H9 (cell line): Measurements from ENCODE around the gene DCP1B. TPM values are rescaled to one million over a fixed set of nuclear protein-coding genes. Genes with fewer than 3 reads are reported as not detected.

ENCODE experiments used
- DNase-seq: peaks from one replicate; pipeline ENCODE4 v3.0.0-alpha.2; 2017
- H2AFZ ChIP-seq: one replicate; pipeline ENCODE4 v1.6.1; 2013; ENCODE audit warnings: mild to moderate bottlenecking, low read length, control low read depth, moderate library complexity
- H2AK5ac ChIP-seq: 2 replicates; pipeline ENCODE4 v1.6.1; 2013; ENCODE audit warnings: low read length, control low read depth, mixed read lengths; ENCODE audit not compliant: insufficient read length
- H2BK120ac ChIP-seq: one replicate; pipeline ENCODE4 v1.6.1; 2013; ENCODE audit warnings: low read depth, mild to moderate bottlenecking, low read length, control low read depth, inconsistent platforms; ENCODE audit not compliant: poor library complexity, severe bottlenecking
- H2BK12ac ChIP-seq: 2 replicates; pipeline ENCODE4 v1.6.1; 2013; ENCODE audit warnings: low read length, control low read depth, mixed read lengths, low read depth; ENCODE audit not compliant: insufficient read length
- H2BK15ac ChIP-seq: 2 replicates; pipeline ENCODE4 v1.6.1; 2013; ENCODE audit warnings: low read depth, low read length, control low read depth
- H2BK20ac ChIP-seq: one replicate; pipeline ENCODE4 v1.6.1; 2013; ENCODE audit warnings: low read depth, mild to moderate bottlenecking, low read length, control low read depth, inconsistent platforms; ENCODE audit not compliant: poor library complexity, severe bottlenecking
- H2BK5ac ChIP-seq: 2 replicates; pipeline ENCODE4 v1.6.1; 2013; ENCODE audit warnings: low read length, control low read depth, mixed read lengths; ENCODE audit not compliant: insufficient read length
- H3K14ac ChIP-seq: 2 replicates; pipeline ENCODE4 v1.6.1; 2013; ENCODE audit warnings: low read length, control low read depth; ENCODE audit not compliant: insufficient read depth
- H3K18ac ChIP-seq: 2 replicates; pipeline ENCODE4 v1.6.1; 2013; ENCODE audit warnings: low read depth, mild to moderate bottlenecking, mixed read lengths, low read length, control low read depth; ENCODE audit not compliant: insufficient read length
- H3K23ac ChIP-seq: 2 replicates; pipeline ENCODE4 v1.6.1; 2013; ENCODE audit warnings: low read length, control low read depth, mixed read lengths, low read depth; ENCODE audit not compliant: insufficient read length
- H3K23me2 ChIP-seq: 2 replicates; pipeline ENCODE4 v1.6.1; 2013; ENCODE audit warnings: low read depth, mild to moderate bottlenecking, mixed read lengths, low read length, control low read depth; ENCODE audit not compliant: insufficient read length, poor library complexity, severe bottlenecking
- H3K27ac ChIP-seq: 2 replicates; pipeline ENCODE4 v1.5.1; 2013; ENCODE audit warnings: low read length, control low read depth, mixed read lengths, low read depth; ENCODE audit not compliant: insufficient read length
- H3K27me3 ChIP-seq: 2 replicates; pipeline ENCODE4 v1.6.1; 2013; ENCODE audit warnings: low read length, control low read depth, inconsistent platforms; ENCODE audit not compliant: insufficient read depth
- H3K4ac ChIP-seq: 2 replicates; pipeline ENCODE4 v1.6.1; 2013; ENCODE audit warnings: low read depth, mild to moderate bottlenecking, control low read depth, inconsistent platforms, low read length, moderate library complexity
- H3K4me1 ChIP-seq: 2 replicates; pipeline ENCODE4 v1.6.1; 2013; ENCODE audit warnings: low read length, control low read depth, inconsistent platforms; ENCODE audit not compliant: insufficient read depth
- H3K4me2 ChIP-seq: 2 replicates; pipeline ENCODE4 v1.6.1; 2013; ENCODE audit warnings: low read length, control low read depth, mixed read lengths; ENCODE audit not compliant: insufficient read length, insufficient read depth
- H3K56ac ChIP-seq: 2 replicates; pipeline ENCODE4 v1.6.1; 2013; ENCODE audit warnings: low read depth, mild to moderate bottlenecking, mixed read lengths, low read length, control low read depth; ENCODE audit not compliant: insufficient read length
- H3K79me1 ChIP-seq: 2 replicates; pipeline ENCODE4 v1.6.1; 2013; ENCODE audit warnings: low read depth, mild to moderate bottlenecking, moderate library complexity, low read length, control low read depth, inconsistent platforms; ENCODE audit not compliant: insufficient read depth, poor library complexity, severe bottlenecking
- H3K79me2 ChIP-seq: 2 replicates; pipeline ENCODE4 v1.6.1; 2013; ENCODE audit warnings: low read length, control low read depth, inconsistent platforms; ENCODE audit not compliant: insufficient read depth
- H3K9ac ChIP-seq: 2 replicates; pipeline ENCODE4 v1.6.1; 2013; ENCODE audit warnings: low read length, control low read depth, mixed read lengths; ENCODE audit not compliant: insufficient read length; ENCODE audit errors: extremely low read depth
- H3K9me3 ChIP-seq: one replicate; pipeline ENCODE4 v1.6.1; 2013; ENCODE audit warnings: low read depth, low read length, inconsistent platforms; ENCODE audit not compliant: control insufficient read depth
- H3T11ph ChIP-seq: one replicate; pipeline ENCODE4 v1.6.1; 2013; ENCODE audit warnings: mild to moderate bottlenecking, low read length, control low read depth, inconsistent platforms
- H4K20me1 ChIP-seq: one replicate; pipeline ENCODE4 v1.6.1; 2013; ENCODE audit not compliant: control insufficient read depth, insufficient read length, insufficient read depth
- H4K5ac ChIP-seq: 2 replicates; pipeline ENCODE4 v1.6.1; 2013; ENCODE audit warnings: low read depth, mild to moderate bottlenecking, mixed read lengths, low read length, control low read depth; ENCODE audit not compliant: insufficient read length
- H4K8ac ChIP-seq: replicated peaks from 2 replicates; pipeline ENCODE4 v1.6.1; 2013; ENCODE audit warnings: low read length, control low read depth, mixed read lengths, low read depth; ENCODE audit not compliant: insufficient read length
- H4K91ac ChIP-seq: 2 replicates; pipeline ENCODE4 v1.6.1; 2013; ENCODE audit warnings: low read depth, mild to moderate bottlenecking, moderate library complexity, mixed read lengths, low read length, control low read depth; ENCODE audit not compliant: insufficient read length
- H3K27ac Mint-ChIP-seq, 3 experiments: 2 replicates in 2 of 3; 3 replicates in 1 of 3; pipeline ENCODE4 v1.8.0; 2020 to 2021; ENCODE audit warnings: mixed read lengths in 3 of 3, mild to moderate bottlenecking in 1 of 3, moderate library complexity in 1 of 3
- H3K27me3 Mint-ChIP-seq: 2 replicates; pipeline ENCODE4 v1.8.0; 2021; ENCODE audit warnings: low read depth, mild to moderate bottlenecking, moderate library complexity, mixed read lengths
- H3K36me3 Mint-ChIP-seq, 3 experiments: 2 replicates in 2 of 3; 3 replicates in 1 of 3; pipeline ENCODE4 v1.8.0; 2020 to 2021; ENCODE audit warnings: low read depth in 3 of 3, mixed read lengths in 3 of 3; ENCODE audit not compliant: insufficient read depth in 1 of 3
- H3K4me1 Mint-ChIP-seq, 2 experiments: 2 replicates each; pipeline ENCODE4 v1.8.0; 2020; ENCODE audit warnings: mixed read lengths in 2 of 2
- H3K4me3 Mint-ChIP-seq, 2 experiments: 2 replicates in 1 of 2; 3 replicates in 1 of 2; pipeline ENCODE4 v1.8.0; 2020 to 2021; ENCODE audit warnings: mild to moderate bottlenecking in 2 of 2, mixed read lengths in 2 of 2, moderate library complexity in 1 of 2
- H3K9me3 Mint-ChIP-seq, 2 experiments: 2 replicates in 1 of 2; 3 replicates in 1 of 2; pipeline ENCODE4 v1.8.0; 2020; ENCODE audit warnings: mild to moderate bottlenecking in 2 of 2, mixed read lengths in 2 of 2, moderate library complexity in 1 of 2
- WGBS: extraction: QIAGEN DNeasy Blood & Tissue Kit; methylation state at CpG from one replicate; pipeline ENCODE4 v1.1.7; 2013; ENCODE audit warnings: missing lambda C conversion rate, low lambda C conversion rate, mixed read lengths; ENCODE audit not compliant: insufficient read length; ENCODE audit errors: extremely low coverage; 5-methylcytosine and 5-hydroxymethylcytosine counted together
- total RNA-seq: library from RNA; stranded (reverse); gene quantifications from 2 replicates; pipeline ENCODE4 v1.2.1, GENCODE V29; 2021
- TF ChIP-seq, protein P1 (sequence below): fragments of 200-600 bp; sonication (generic); conservative IDR thresholded peaks from 3 replicates; pipeline ENCODE4 v1.8.0; 2021; ENCODE audit warnings: antibody characterized with exemption, mild to moderate bottlenecking

Gene DCP1B
- total RNA-seq, 1 experiment from 2014 or later, result 11.2 TPM

DNA sequence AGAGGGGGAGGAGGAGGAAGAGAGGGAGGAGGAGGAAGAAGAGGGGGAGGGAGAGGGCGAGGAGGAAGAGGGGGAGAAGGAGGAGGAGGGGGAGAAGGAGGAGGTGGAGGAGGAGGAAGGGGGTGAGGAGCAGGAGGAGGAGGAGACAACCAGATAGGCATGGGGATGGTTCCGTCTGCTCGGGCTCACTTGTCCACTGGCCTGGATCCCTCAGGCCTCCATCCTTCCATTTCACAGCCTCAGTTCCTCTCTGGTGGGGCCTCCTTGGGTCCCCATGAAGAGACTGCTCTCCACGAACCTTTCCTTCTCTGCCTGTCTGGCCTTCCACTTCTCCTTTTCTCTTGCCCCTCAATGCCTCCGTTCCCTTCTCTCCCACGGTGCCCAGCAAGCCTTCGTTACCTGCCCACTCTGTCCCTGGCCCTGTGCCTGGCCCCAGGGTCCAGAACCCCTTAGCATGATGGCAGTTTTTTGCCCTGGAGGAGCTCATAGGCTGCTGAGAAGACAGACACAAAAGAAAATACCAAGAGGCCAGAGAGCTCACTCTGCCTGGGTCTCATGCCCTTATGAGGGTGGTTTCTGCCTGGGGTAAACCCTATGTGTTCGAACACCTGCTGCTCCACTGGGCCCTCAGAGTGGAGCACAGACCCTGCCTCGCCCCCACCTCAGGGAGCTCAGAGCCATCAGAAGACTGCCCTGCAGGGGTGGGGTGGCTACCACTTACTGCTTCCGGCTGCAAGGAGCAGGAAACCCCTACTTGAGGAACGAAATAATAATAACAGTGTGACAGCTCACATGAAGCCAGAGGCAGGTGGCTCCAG is 74.1 kb downstream of the DCP1B start:
- no peaks in the 10 kb centered on the region for H3K27me3 ChIP-seq
- H4K91ac ChIP-seq, result no peak overlapping the region
- no peak overlapping the region for H3K4me2 ChIP-seq
- no peaks in the 10 kb centered on the region for H3K4me1 ChIP-seq
- H4K5ac ChIP-seq, result no peak overlapping the region
- H3K9me3 ChIP-seq, result no peaks in the 10 kb centered on the region
- H2BK120ac ChIP-seq, result no peak overlapping the region
- no CpG with 5 or more reads among the region's 11 CpGs for WGBS
- no peak overlapping the region for H3K27ac ChIP-seq
- no peak overlapping the region for H3K18ac ChIP-seq
- H4K8ac ChIP-seq, result no peak overlapping the region
- no peak overlapping the region for H2AFZ ChIP-seq
- H3K56ac ChIP-seq, result no peak overlapping the region
- H4K20me1 ChIP-seq, result no peaks in the 10 kb centered on the region
- DNase-seq, result peak; percentile 21
- H3K79me2 ChIP-seq, result no peaks in the 10 kb centered on the region
- H2BK5ac ChIP-seq, result no peak overlapping the region
- Mint-ChIP-seq H3K36me3 (no peaks in the 10 kb centered on the region), H3K27ac (no peak overlapping the region), H3K4me3 (no peak overlapping the region), H3K27me3 (peaks cover 3% of the 10 kb centered on the region; the same call in 1 of the 2 replicates), H3K9me3 (no peaks in the 10 kb centered on the region; a peak in 1 of 5 replicates), H3K4me1 (peaks cover 2 to 16% of the 10 kb centered on the region in 2 experiments; a peak in 2 of 4 replicates)
- no peak overlapping the region for H3T11ph ChIP-seq
- no peaks in the 10 kb centered on the region for H3K79me1 ChIP-seq
- H2BK20ac ChIP-seq, result no peak overlapping the region
- H3K14ac ChIP-seq, result no peak overlapping the region
- no peaks in the 10 kb centered on the region for H3K23me2 ChIP-seq
- H3K4ac ChIP-seq, result no peak overlapping the region
- no peak overlapping the region for H2AK5ac ChIP-seq
- no peak overlapping the region for H2BK15ac ChIP-seq
- H2BK12ac ChIP-seq, result no peak overlapping the region
- TF ChIP-seq, protein P1, sequence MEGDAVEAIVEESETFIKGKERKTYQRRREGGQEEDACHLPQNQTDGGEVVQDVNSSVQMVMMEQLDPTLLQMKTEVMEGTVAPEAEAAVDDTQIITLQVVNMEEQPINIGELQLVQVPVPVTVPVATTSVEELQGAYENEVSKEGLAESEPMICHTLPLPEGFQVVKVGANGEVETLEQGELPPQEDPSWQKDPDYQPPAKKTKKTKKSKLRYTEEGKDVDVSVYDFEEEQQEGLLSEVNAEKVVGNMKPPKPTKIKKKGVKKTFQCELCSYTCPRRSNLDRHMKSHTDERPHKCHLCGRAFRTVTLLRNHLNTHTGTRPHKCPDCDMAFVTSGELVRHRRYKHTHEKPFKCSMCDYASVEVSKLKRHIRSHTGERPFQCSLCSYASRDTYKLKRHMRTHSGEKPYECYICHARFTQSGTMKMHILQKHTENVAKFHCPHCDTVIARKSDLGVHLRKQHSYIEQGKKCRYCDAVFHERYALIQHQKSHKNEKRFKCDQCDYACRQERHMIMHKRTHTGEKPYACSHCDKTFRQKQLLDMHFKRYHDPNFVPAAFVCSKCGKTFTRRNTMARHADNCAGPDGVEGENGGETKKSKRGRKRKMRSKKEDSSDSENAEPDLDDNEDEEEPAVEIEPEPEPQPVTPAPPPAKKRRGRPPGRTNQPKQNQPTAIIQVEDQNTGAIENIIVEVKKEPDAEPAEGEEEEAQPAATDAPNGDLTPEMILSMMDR, result no peak
- H3K9ac ChIP-seq, result no peak overlapping the region
- H3K23ac ChIP-seq, result no peak overlapping the region
